Trophoblast cell (in vitro differentiated cells and primary cell): ENCODE results near the gene PRDX5.

Experiments used
- DNase-seq, 2 donors: peaks; one replicate each; pipeline ENCODE4 v3.0.0-alpha.2; 2016
- H2AFZ ChIP-seq: 2 replicates; pipeline ENCODE4 v1.6.1; 2013; ENCODE audit warnings: low read length, moderate library complexity, mild to moderate bottlenecking; ENCODE audit not compliant: insufficient read depth, poor library complexity
- H2AK5ac ChIP-seq: 2 replicates; pipeline ENCODE4 v1.6.1; 2013; ENCODE audit warnings: mild to moderate bottlenecking, low read length
- H2BK120ac ChIP-seq: 2 replicates; pipeline ENCODE4 v1.6.1; 2013; ENCODE audit warnings: low read length, mild to moderate bottlenecking, moderate library complexity; ENCODE audit not compliant: insufficient read depth, poor library complexity
- H2BK12ac ChIP-seq: 2 replicates; pipeline ENCODE4 v1.6.1; 2013; ENCODE audit warnings: mild to moderate bottlenecking, low read length, moderate library complexity
- H2BK5ac ChIP-seq: 2 replicates; pipeline ENCODE4 v1.6.1; 2013; ENCODE audit warnings: low read length, low read depth, moderate library complexity, mild to moderate bottlenecking; ENCODE audit not compliant: poor library complexity
- H3K14ac ChIP-seq: 2 replicates; pipeline ENCODE4 v1.6.1; 2013; ENCODE audit warnings: mild to moderate bottlenecking, low read length
- H3K18ac ChIP-seq: 2 replicates; pipeline ENCODE4 v1.6.1; 2013; ENCODE audit warnings: mild to moderate bottlenecking, low read length
- H3K23ac ChIP-seq: 2 replicates; pipeline ENCODE4 v1.6.1; 2013; ENCODE audit warnings: low read length
- H3K27ac ChIP-seq: 2 replicates; pipeline ENCODE4 v1.5.1; 2013; ENCODE audit warnings: low read depth, mild to moderate bottlenecking, inconsistent platforms, low read length, moderate library complexity
- H3K27me3 ChIP-seq: 2 replicates; pipeline ENCODE4 v1.6.1; 2013; ENCODE audit warnings: inconsistent platforms, mild to moderate bottlenecking, low read length, moderate library complexity; ENCODE audit not compliant: insufficient read depth
- H3K36me3 ChIP-seq, 2 experiments: 1 replicate in 1 of 2; 2 replicates in 1 of 2; pipeline ENCODE4 v1.6.1; 2013; ENCODE audit warnings: low read length in 2 of 2, mild to moderate bottlenecking in 2 of 2, moderate library complexity in 1 of 2; ENCODE audit not compliant: insufficient read depth in 2 of 2, control insufficient read depth in 1 of 2
- H3K4ac ChIP-seq: 2 replicates; pipeline ENCODE4 v1.6.1; 2013; ENCODE audit warnings: low read depth, mild to moderate bottlenecking, low read length, moderate library complexity
- H3K4me1 ChIP-seq, 2 experiments: 1 replicate in 1 of 2; 2 replicates in 1 of 2; pipeline ENCODE4 v1.6.1; 2013; ENCODE audit warnings: low read length in 2 of 2, mild to moderate bottlenecking in 2 of 2, moderate library complexity in 1 of 2; ENCODE audit not compliant: insufficient read depth in 2 of 2, control insufficient read depth in 1 of 2
- H3K4me2 ChIP-seq: 2 replicates; pipeline ENCODE4 v1.6.1; 2013; ENCODE audit warnings: inconsistent platforms, mild to moderate bottlenecking, low read length, moderate library complexity
- H3K4me3 ChIP-seq: 2 replicates; pipeline ENCODE4 v1.5.1; 2013; ENCODE audit warnings: mild to moderate bottlenecking, low read depth, low read length, inconsistent platforms
- H3K79me1 ChIP-seq: one replicate; pipeline ENCODE4 v1.6.1; 2013; ENCODE audit warnings: low read length
- H3K79me2 ChIP-seq: 2 replicates; pipeline ENCODE4 v1.6.1; 2013; ENCODE audit warnings: low read length, mild to moderate bottlenecking; ENCODE audit not compliant: control insufficient read depth, insufficient read depth, poor library complexity
- H3K9ac ChIP-seq: 2 replicates; pipeline ENCODE4 v1.6.1; 2013; ENCODE audit warnings: mild to moderate bottlenecking, low read length
- H3K9me3 ChIP-seq: 2 replicates; pipeline ENCODE4 v1.6.1; 2013; ENCODE audit warnings: low read depth, mild to moderate bottlenecking, control low read depth, inconsistent platforms, low read length; ENCODE audit not compliant: insufficient read depth
- H4K12ac ChIP-seq: 2 replicates; pipeline ENCODE4 v1.6.1; 2013; ENCODE audit warnings: low read depth, mild to moderate bottlenecking, low read length, moderate library complexity
- H4K8ac ChIP-seq: 2 replicates; pipeline ENCODE4 v1.6.1; 2013; ENCODE audit warnings: low read depth, mild to moderate bottlenecking, low read length, moderate library complexity
- H4K91ac ChIP-seq: one replicate; pipeline ENCODE4 v1.6.1; 2013; ENCODE audit warnings: low read depth, mild to moderate bottlenecking, low read length, moderate library complexity
- WGBS: extraction: QIAGEN DNeasy Blood & Tissue Kit; methylation state at CpG from one replicate; pipeline ENCODE4 v1.1.7; 2013; ENCODE audit warnings: missing lambda C conversion rate; ENCODE audit not compliant: insufficient read length, insufficient coverage; ENCODE audit errors: extremely low coverage; 5-methylcytosine and 5-hydroxymethylcytosine counted together

The PRDX5 gene

DNA sequence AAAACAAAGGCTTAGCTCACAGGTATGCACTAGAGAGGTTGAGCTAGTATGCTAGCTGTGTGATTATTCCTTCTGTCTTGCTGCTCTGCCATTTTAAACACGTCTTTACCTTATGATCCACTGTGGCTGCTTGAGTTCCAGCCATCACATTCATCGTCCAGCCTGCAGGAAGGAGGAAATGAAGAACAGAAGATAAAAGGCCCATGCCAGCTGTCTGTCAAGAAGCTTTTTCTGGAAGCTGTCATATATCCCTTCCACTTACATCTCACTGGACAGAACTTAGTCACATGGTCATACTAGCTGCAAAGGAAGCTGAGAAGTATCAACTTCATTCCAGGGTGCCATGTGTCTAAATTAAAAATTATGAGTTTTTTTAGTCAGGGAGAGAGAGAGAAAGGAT is 9.5 kb downstream of the PRDX5 start:
- Histone ChIP-seq H2BK5ac (no peak overlapping the region), H3K4ac (no peak overlapping the region), H3K9ac (no peak overlapping the region), H3K4me1 (peaks cover 11 to 17% of the 10 kb centered on the region in 2 experiments), H3K27ac (no peak overlapping the region), H3K36me3 (peaks cover 8 to 11% of the 10 kb centered on the region in 2 experiments), H2BK12ac (no peak overlapping the region), H4K12ac (no peak overlapping the region), H4K8ac (no peak overlapping the region), H2AFZ (no peak overlapping the region), H3K27me3 (no peaks in the 10 kb centered on the region), H3K14ac (no peak overlapping the region), H3K23ac (no peak overlapping the region), H3K4me3 (no peak overlapping the region), H2AK5ac (no peak overlapping the region), H3K79me2 (no peaks in the 10 kb centered on the region), H3K18ac (no peak overlapping the region), H2BK120ac (no peak overlapping the region), H4K91ac (no peak overlapping the region), H3K9me3 (no peaks in the 10 kb centered on the region), H3K4me2 (no peak overlapping the region), H3K79me1 (no peaks in the 10 kb centered on the region)
- no peak for DNase-seq
- WGBS = no CpG with 5 or more reads among the region's 2 CpGs

DNA sequence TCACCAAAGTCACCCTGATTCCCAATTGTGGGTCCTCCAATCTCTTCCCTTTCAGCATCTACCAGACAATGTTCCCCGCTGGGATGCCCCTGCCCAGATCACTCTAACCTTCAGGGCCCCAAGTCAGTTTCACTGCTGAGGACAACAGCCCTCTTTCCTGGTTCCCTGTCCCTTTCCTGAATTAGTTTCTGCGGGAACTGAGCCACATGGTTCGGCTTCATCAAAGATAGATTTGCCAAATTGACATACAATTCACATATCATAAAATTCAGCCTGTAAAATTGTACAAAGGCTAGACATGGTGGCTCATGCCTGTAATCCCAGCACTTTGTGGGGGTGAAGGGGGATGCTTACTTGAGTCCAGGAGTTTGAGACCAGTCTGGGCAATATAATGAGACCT is 10.1 kb downstream of the PRDX5 start:
- Histone ChIP-seq H4K12ac (no peak overlapping the region), H2AFZ (no peak overlapping the region), H4K8ac (no peak overlapping the region), H3K9me3 (no peaks in the 10 kb centered on the region), H3K4me2 (no peak overlapping the region), H3K4me1 (peaks cover 7 to 11% of the 10 kb centered on the region in 2 experiments), H3K36me3 (peaks cover 2 to 5% of the 10 kb centered on the region in 2 experiments), H2BK120ac (no peak overlapping the region), H3K4ac (no peak overlapping the region), H3K18ac (no peak overlapping the region), H3K27me3 (no peaks in the 10 kb centered on the region), H3K79me2 (no peaks in the 10 kb centered on the region), H3K23ac (no peak overlapping the region), H3K27ac (no peak overlapping the region), H2AK5ac (no peak overlapping the region), H2BK5ac (no peak overlapping the region), H4K91ac (no peak overlapping the region), H3K4me3 (no peak overlapping the region), H3K9ac (no peak overlapping the region), H2BK12ac (no peak overlapping the region), H3K79me1 (no peaks in the 10 kb centered on the region), H3K14ac (no peak overlapping the region)
- WGBS = no CpG with 5 or more reads among the region's 3 CpGs
- no peak for DNase-seq

DNA sequence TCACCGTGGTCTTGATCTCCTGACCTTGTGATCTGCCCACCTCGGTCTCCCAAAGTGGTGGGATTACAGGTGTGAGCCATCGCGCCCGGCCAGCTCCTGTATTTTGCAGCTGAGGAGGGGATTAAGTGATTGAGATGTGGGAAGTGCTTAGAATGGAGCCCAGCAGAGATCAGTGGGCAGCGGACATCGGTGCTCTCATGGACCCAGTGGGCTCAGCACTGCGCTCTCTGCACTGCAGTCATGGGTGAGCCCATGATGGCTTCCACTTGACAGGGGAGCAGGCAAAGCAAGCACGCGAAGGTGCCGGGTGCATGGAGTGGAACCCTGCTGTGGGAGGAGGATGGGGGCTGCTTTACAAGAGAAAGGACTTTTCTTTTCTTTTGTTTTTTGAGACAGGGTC is 13.0 kb downstream of the PRDX5 start:
- H3K23ac ChIP-seq = no peak overlapping the region
- no peak overlapping the region for H4K8ac ChIP-seq
- no peak overlapping the region for H3K4me3 ChIP-seq
- H2BK5ac ChIP-seq = no peak overlapping the region
- no peak for DNase-seq
- H4K91ac ChIP-seq = no peak overlapping the region
- no peak overlapping the region for H2AFZ ChIP-seq
- no peak overlapping the region for H3K18ac ChIP-seq
- H3K79me1 ChIP-seq = no peaks in the 10 kb centered on the region
- H2BK12ac ChIP-seq = no peak overlapping the region
- H3K4ac ChIP-seq = no peak overlapping the region
- H3K9ac ChIP-seq = no peak overlapping the region
- H3K9me3 ChIP-seq = no peaks in the 10 kb centered on the region
- no peak overlapping the region for H2AK5ac ChIP-seq
- WGBS = no CpG with 5 or more reads among the region's 11 CpGs
- H3K36me3 ChIP-seq = no peaks in the 10 kb centered on the region
- no peak overlapping the region for H4K12ac ChIP-seq
- no peak overlapping the region for H3K4me2 ChIP-seq
- no peak overlapping the region for H3K27ac ChIP-seq
- no peaks in the 10 kb centered on the region for H3K27me3 ChIP-seq
- H2BK120ac ChIP-seq = no peak overlapping the region
- H3K4me1 ChIP-seq = peaks cover 5 to 8% of the 10 kb centered on the region in 2 experiments
- no peaks in the 10 kb centered on the region for H3K79me2 ChIP-seq
- no peak overlapping the region for H3K14ac ChIP-seq

DNA sequence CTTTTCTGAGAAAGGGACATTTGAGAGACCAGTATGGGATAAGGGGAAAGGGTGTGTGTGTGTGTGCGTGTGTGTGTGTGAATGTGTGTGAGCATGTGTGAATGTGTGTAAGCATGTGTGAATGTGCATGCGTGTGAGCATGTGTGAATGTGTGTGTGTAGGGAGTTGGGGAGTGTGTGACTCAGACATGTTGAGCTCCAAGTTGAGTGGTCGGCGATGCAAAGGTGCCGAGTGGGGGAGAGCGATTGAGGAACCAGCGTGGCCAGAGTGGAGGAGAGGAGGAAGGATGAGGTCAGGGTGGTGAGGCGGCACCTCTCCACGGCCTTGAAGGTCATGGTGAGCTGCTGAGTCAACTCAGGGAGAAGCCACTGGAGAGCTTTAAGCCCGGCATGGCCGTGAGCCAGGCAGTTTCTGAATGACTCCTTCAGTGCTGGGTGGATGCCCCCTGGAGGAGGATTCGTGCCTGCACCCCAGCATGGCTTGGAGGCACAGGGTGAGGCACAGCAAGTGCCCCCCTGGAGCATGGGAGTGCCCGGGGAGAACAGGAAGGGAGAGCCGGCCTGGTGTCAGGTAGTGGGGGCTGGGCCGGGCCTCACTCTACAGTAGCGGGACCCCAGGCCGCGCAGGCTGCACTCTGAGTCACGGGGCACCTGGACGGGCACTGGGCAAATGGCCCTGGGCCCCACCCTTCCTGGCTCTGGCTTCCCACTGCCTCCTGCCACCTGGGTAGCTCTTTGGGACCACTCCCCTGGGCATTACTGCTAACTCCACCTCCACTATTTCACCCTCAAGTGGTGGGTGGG is 13.8 kb downstream of the PRDX5 start:
- Histone ChIP-seq H3K27me3 (no peaks in the 10 kb centered on the region), H4K12ac (no peak overlapping the region), H3K9me3 (no peaks in the 10 kb centered on the region), H3K79me1 (no peaks in the 10 kb centered on the region), H2AFZ (no peak overlapping the region), H2BK5ac (no peak overlapping the region), H3K27ac (no peak overlapping the region), H4K91ac (peak overlapping the region; percentile 15), H3K4me1 (peaks cover 5 to 8% of the 10 kb centered on the region in 2 experiments), H3K23ac (no peak overlapping the region), H3K4me3 (no peak overlapping the region), H3K14ac (no peak overlapping the region), H3K79me2 (no peaks in the 10 kb centered on the region), H3K9ac (no peak overlapping the region), H4K8ac (no peak overlapping the region), H3K4ac (no peak overlapping the region), H2AK5ac (peak overlapping the region; percentile 8), H3K36me3 (no peaks in the 10 kb centered on the region), H2BK120ac (no peak overlapping the region), H3K18ac (no peak overlapping the region), H2BK12ac (no peak overlapping the region), H3K4me2 (no peak overlapping the region)
- WGBS = 100% methylated on average over 1 of the region's 20 CpGs
- peak; percentile 45 to 50 for DNase-seq
